NCI-H748 treated with DMSO at 0.1 percent for 48 hours (cell line): ENCODE results near the gene CEACAM7.
"Not testable (repeated sequence)": the region's sequence is repeated elsewhere in the genome, so short reads cannot be mapped to it uniquely, and the experiment has no call there.

Experiments
- DNase-seq: peaks from one replicate; lab custom pipeline; 2025; lab: John Stamatoyannopoulos, UW

CEACAM7 gene

GRCh38 chr19:41688098-41688497 lies at the start of gene CEACAM7:
TSS of gene CEACAM7 (minus strand) at chr19:41688270. CDS start at chr19:41688165, 105 bp downstream.
- DNase-seq, result no peak

- no peak for DNase-seq
Observed at GRCh38 chr19:41735071-41735600, 47.1 kb upstream of the CEACAM7 start.

GRCh38 chr19:41734585-41734984 lies 46.5 kb upstream of the CEACAM7 start:
- DNase-seq, result peak; percentile 100

GRCh38 chr19:41734156-41734555 lies 46.1 kb upstream of the CEACAM7 start:
- DNase-seq, result no peak

GRCh38 chr19:41726493-41726892 lies 38.4 kb upstream of the CEACAM7 start:
- no peak for DNase-seq

- DNase-seq, result no peak
Observed at GRCh38 chr19:41720103-41720502, 32.0 kb upstream of the CEACAM7 start.

GRCh38 chr19:41718761-41719160 lies 30.7 kb upstream of the CEACAM7 start:
- no peak for DNase-seq

- no peak for DNase-seq
Observed at GRCh38 chr19:41714598-41714997, 26.5 kb upstream of the CEACAM7 start.

GRCh38 chr19:41711376-41712261 lies 23.5 kb upstream of the CEACAM7 start:
- DNase-seq, result no peak

- no peak for DNase-seq
Observed at GRCh38 chr19:41709951-41710645, 22.0 kb upstream of the CEACAM7 start.

- DNase-seq, result not testable (repeated sequence)
Observed at GRCh38 chr19:41709516-41709915, 21.4 kb upstream of the CEACAM7 start.

GRCh38 chr19:41708481-41708880 lies 20.4 kb upstream of the CEACAM7 start, which contains the start of gene CEACAM5:
TSS of gene CEACAM5 (plus strand) at chr19:41708626. CDS start at chr19:41708732, 106 bp downstream.
- peak; percentile 73 for DNase-seq

GRCh38 chr19:41707871-41708371 lies 19.9 kb upstream of the CEACAM7 start:
- no peak for DNase-seq

- DNase-seq, result peak; percentile 25
Observed at GRCh38 chr19:41707502-41707812, 19.4 kb upstream of the CEACAM7 start.

- DNase-seq, result peak; percentile 86
Observed at GRCh38 chr19:41706741-41707501, 18.9 kb upstream of the CEACAM7 start.

- DNase-seq, result no peak
Observed at GRCh38 chr19:41705393-41706174, 17.5 kb upstream of the CEACAM7 start.

GRCh38 chr19:41703602-41704293 lies 15.7 kb upstream of the CEACAM7 start:
- DNase-seq, result no peak

GRCh38 chr19:41702171-41702651 lies 14.1 kb upstream of the CEACAM7 start:
- DNase-seq, result no peak

GRCh38 chr19:41701401-41702075 lies 13.5 kb upstream of the CEACAM7 start:
- DNase-seq, result peak; percentile 54
